IMR-90 (cell line): ENCODE results near the gene SLAMF7. TPM values are rescaled to one million over a fixed set of nuclear protein-coding genes. Genes with fewer than 3 reads are reported as not detected.

Experiments used
- ATAC-seq: fragments of 200-7000 bp; cut with Tn5 transposase; 2 replicates; pipeline ENCODE4 v1.9.1; 2020; ENCODE audit warnings: low read depth, mild to moderate bottlenecking, moderate library complexity
- BruUV-seq: library from RNA; stranded (reverse); fragments of 400-500 nt; replicated peaks from 2 replicates; lab custom pipeline; 2021; lab: Mats Ljungman, UMichigan
- CTCF ChIA-PET: fragments of 300-600 bp; formaldehyde crosslinking; extraction: SDS; loops from one replicate; lab custom pipeline; 2021; ENCODE audit warnings: antibody characterized with exemption; lab: Yijun Ruan, JAX
- POLR2A ChIA-PET: fragments of 300-600 bp; sonication (Branson Sonifier 250); formaldehyde crosslinking; loops from one replicate; lab custom pipeline; 2022; ENCODE audit warnings: antibody characterized with exemption; ENCODE audit not compliant: unreplicated experiment; lab: Charles Lee
- DNase-seq: peaks from one replicate; pipeline ENCODE4 v3.0.0; 2013
- H2AFZ ChIP-seq: replicated peaks from 2 replicates; pipeline ENCODE3; 2013; ENCODE audit warnings: low read length, mild to moderate bottlenecking; ENCODE audit not compliant: poor library complexity
- H2AK5ac ChIP-seq: 2 replicates; pipeline ENCODE4 v1.6.1; 2013; ENCODE audit warnings: low read depth, low read length, inconsistent platforms
- H2AK9ac ChIP-seq: replicated peaks from 2 replicates; pipeline ENCODE3; 2013; ENCODE audit warnings: mild to moderate bottlenecking, low read depth, low read length, moderate library complexity; ENCODE audit not compliant: poor library complexity
- H2BK120ac ChIP-seq: 2 replicates; pipeline ENCODE4 v1.6.1; 2013; ENCODE audit warnings: low read depth, low read length, inconsistent platforms
- H2BK15ac ChIP-seq: 3 replicates; pipeline ENCODE4 v1.6.1; 2013; ENCODE audit warnings: low read depth, low read length, inconsistent platforms
- H2BK20ac ChIP-seq: 2 replicates; pipeline ENCODE4 v1.6.1; 2013; ENCODE audit warnings: low read depth, mild to moderate bottlenecking, inconsistent platforms, low read length, moderate library complexity
- H2BK5ac ChIP-seq: 2 replicates; pipeline ENCODE4 v1.6.1; 2013; ENCODE audit warnings: mild to moderate bottlenecking, low read depth, low read length, inconsistent platforms; ENCODE audit not compliant: poor library complexity, severe bottlenecking
- H3K14ac ChIP-seq: replicated peaks from 2 replicates; pipeline ENCODE4 v1.6.1; 2013; ENCODE audit warnings: low read depth, low read length, inconsistent platforms
- H3K18ac ChIP-seq: 2 replicates; pipeline ENCODE4 v1.6.1; 2013; ENCODE audit warnings: low read depth, low read length, control low read depth
- H3K23ac ChIP-seq: 2 replicates; pipeline ENCODE4 v1.6.1; 2013; ENCODE audit warnings: low read depth, low read length, inconsistent platforms
- H3K27ac ChIP-seq: 2 replicates; pipeline ENCODE4 v1.5.1; 2013; ENCODE audit warnings: mild to moderate bottlenecking, control low read depth, low read length; ENCODE audit not compliant: insufficient read depth
- H3K27me3 ChIP-seq: 2 replicates; pipeline ENCODE4 v1.6.1; 2013; ENCODE audit warnings: low read length; ENCODE audit not compliant: control insufficient read depth, insufficient read depth
- H3K36me3 ChIP-seq: 2 replicates; pipeline ENCODE4 v1.6.1; 2013; ENCODE audit warnings: low read length, mixed read lengths; ENCODE audit not compliant: control insufficient read depth, insufficient read depth
- H3K4ac ChIP-seq: 2 replicates; pipeline ENCODE4 v1.6.1; 2013; ENCODE audit warnings: low read depth, low read length, inconsistent platforms
- H3K4me1 ChIP-seq: 2 replicates; pipeline ENCODE4 v1.6.1; 2013; ENCODE audit warnings: low read length, mixed read lengths; ENCODE audit not compliant: control insufficient read depth, insufficient read depth
- H3K4me2 ChIP-seq: 2 replicates; pipeline ENCODE4 v1.6.1; 2013; ENCODE audit warnings: low read depth, mild to moderate bottlenecking, control low read depth, low read length, moderate library complexity
- H3K4me3 ChIP-seq: 2 replicates; pipeline ENCODE4 v1.5.1; 2013; ENCODE audit warnings: low read depth, mild to moderate bottlenecking, control low read depth, low read length, moderate library complexity; ENCODE audit not compliant: insufficient read depth
- H3K56ac ChIP-seq: 2 replicates; pipeline ENCODE4 v1.6.1; 2013; ENCODE audit warnings: low read length, inconsistent platforms; ENCODE audit not compliant: insufficient read depth; ENCODE audit errors: extremely low read depth
- H3K79me1 ChIP-seq, 2 experiments: 2 replicates each; pipeline ENCODE4 v1.6.1; 2013; ENCODE audit warnings: low read length in 2 of 2, inconsistent platforms in 1 of 2, low read depth in 1 of 2
- H3K9ac ChIP-seq: 2 replicates; pipeline ENCODE4 v1.6.1; 2013; ENCODE audit warnings: low read depth, low read length, control low read depth
- H3K9me1 ChIP-seq: 2 replicates; pipeline ENCODE4 v1.6.1; 2013; ENCODE audit warnings: low read length, inconsistent platforms; ENCODE audit not compliant: insufficient read depth
- H3K9me3 ChIP-seq: 2 replicates; pipeline ENCODE4 v1.6.1; 2013; ENCODE audit warnings: low read length; ENCODE audit not compliant: control insufficient read depth, insufficient read depth
- H4K20me1 ChIP-seq: 2 replicates; pipeline ENCODE4 v1.6.1; 2013; ENCODE audit warnings: low read length, inconsistent platforms; ENCODE audit not compliant: insufficient read depth
- H4K5ac ChIP-seq: 2 replicates; pipeline ENCODE4 v1.6.1; 2013; ENCODE audit warnings: mild to moderate bottlenecking, low read depth, low read length, control low read depth
- H4K8ac ChIP-seq, 2 experiments: 2 replicates each; pipeline ENCODE4 v1.6.1; 2013; ENCODE audit warnings: low read depth in 2 of 2, low read length in 2 of 2, control low read depth in 1 of 2, inconsistent platforms in 1 of 2
- H4K91ac ChIP-seq: 2 replicates; pipeline ENCODE4 v1.6.1; 2013; ENCODE audit warnings: low read depth, low read length, inconsistent platforms; ENCODE audit not compliant: insufficient read depth
- BHLHE40 ChIP-seq: fragments of 150-350 bp; IDR thresholded peaks from 2 replicates; pipeline ENCODE4 v1.6.1; 2016; ENCODE audit warnings: mild to moderate bottlenecking, low read depth, low read length
- CEBPB ChIP-seq: IDR thresholded peaks from 2 replicates; pipeline ENCODE4 v1.6.1; 2012; ENCODE audit warnings: low read depth, low read length, improper control_type of control experiment
- CHD1 ChIP-seq: IDR thresholded peaks from 2 replicates; pipeline ENCODE4 v1.6.1; 2012; ENCODE audit warnings: low read depth, low read length, improper control_type of control experiment
- CTCF ChIP-seq: conservative IDR thresholded peaks from 2 replicates; pipeline ENCODE4 v1.5.1; 2012; ENCODE audit warnings: mild to moderate bottlenecking, low read depth, low read length, improper control_type of control experiment
- ELK1 ChIP-seq: fragments of 150-350 bp; IDR thresholded peaks from 2 replicates; pipeline ENCODE4 v1.6.1; 2016; ENCODE audit warnings: low read depth, mild to moderate bottlenecking, low read length, moderate library complexity, borderline replicate concordance
- FOS ChIP-seq: fragments of 150-350 bp; IDR thresholded peaks from 2 replicates; pipeline ENCODE4 v1.6.1; 2016; ENCODE audit warnings: low read depth, low read length
- MAFK ChIP-seq: IDR thresholded peaks from 2 replicates; pipeline ENCODE4 v1.6.1; 2012; ENCODE audit warnings: low read depth, low read length, improper control_type of control experiment
- MAZ ChIP-seq: IDR thresholded peaks from 2 replicates; pipeline ENCODE4 v1.6.1; 2012; ENCODE audit warnings: low read depth, mild to moderate bottlenecking, low read length, improper control_type of control experiment, moderate library complexity, borderline replicate concordance
- MXI1 ChIP-seq: IDR thresholded peaks from 2 replicates; pipeline ENCODE4 v1.6.1; 2012; ENCODE audit warnings: low read depth, mild to moderate bottlenecking, low read length, moderate library complexity, borderline replicate concordance
- NFE2L2 ChIP-seq: fragments of 150-350 bp; IDR thresholded peaks from 2 replicates; pipeline ENCODE4 v1.6.1; 2016; ENCODE audit warnings: low read depth, mild to moderate bottlenecking, low read length
- POLR2A ChIP-seq: IDR thresholded peaks from 2 replicates; pipeline ENCODE4 v1.6.1; 2012; ENCODE audit warnings: mild to moderate bottlenecking, low read depth, low read length
- RAD21 ChIP-seq: IDR thresholded peaks from 2 replicates; pipeline ENCODE4 v1.6.1; 2012; ENCODE audit warnings: low read length, improper control_type of control experiment
- RCOR1 ChIP-seq: IDR thresholded peaks from 2 replicates; pipeline ENCODE4 v1.6.1; 2012; ENCODE audit warnings: mild to moderate bottlenecking, low read length, improper control_type of control experiment; ENCODE audit not compliant: insufficient replicate concordance
- RFX5 ChIP-seq: IDR thresholded peaks from 2 replicates; pipeline ENCODE4 v1.8.0; 2012; ENCODE audit warnings: low read depth, mild to moderate bottlenecking, low read length, moderate library complexity
- SMC3 ChIP-seq: fragments of 150-350 bp; IDR thresholded peaks from 2 replicates; pipeline ENCODE4 v1.6.1; 2016; ENCODE audit warnings: low read depth, mild to moderate bottlenecking, antibody characterized with exemption, low read length, moderate library complexity
- USF2 ChIP-seq: fragments of 150-350 bp; IDR thresholded peaks from 2 replicates; pipeline ENCODE4 v1.6.1; 2017; ENCODE audit warnings: mild to moderate bottlenecking, antibody characterized with exemption, low read length, low read depth
- WGBS, 2 experiments: methylation state at CpG; one replicate each; pipeline versions ENCODE4 v1.1.5 to v1.1.7; 2013; ENCODE audit warnings: missing lambda C conversion rate in 2 of 2; ENCODE audit not compliant: insufficient read length in 1 of 2; ENCODE audit errors: extremely low coverage in 2 of 2; 5-methylcytosine and 5-hydroxymethylcytosine counted together
- dilution Hi-C: fragments of 300-500 bp; cut with HindIII; formaldehyde crosslinking; loops from one replicate; pipeline ENCODE4 v1.14.3; 2018; ENCODE audit warnings: low sequenced_read_pairs; ENCODE audit not compliant: unreplicated experiment
- in situ Hi-C: fragments of 300-500 bp; cut with MboI; formaldehyde crosslinking; loops from 3 replicates; pipeline ENCODE4 v1.14.3; 2019; ENCODE audit warnings: low sequenced_read_pairs, inconsistent platforms, mixed read lengths
- intact Hi-C: fragments of 100-400 bp; cut with micrococcal nuclease; formaldehyde crosslinking; loops from 2 replicates; pipeline ENCODE4 v1.10.0; 2022
- polyA plus RNA-seq, 3 experiments: library from polyadenylated mRNA; depleted of rRNA; stranded (reverse); fragments of >200 nt; gene quantifications; 2 replicates each; pipeline ENCODE4 v1.2.3, GENCODE V29; 2012; ENCODE audit warnings: low replicate concordance in 1 of 3
- total RNA-seq: library from RNA; depleted of rRNA; stranded (reverse); fragments of >200 nt; gene quantifications from 2 replicates; pipeline ENCODE4 v1.2.3, GENCODE V29; 2012

Gene SLAMF7
- total and polyA plus RNA-seq, 2 of the 4 experiments (the other 2 are of a cell fraction) = not detected

DNA sequence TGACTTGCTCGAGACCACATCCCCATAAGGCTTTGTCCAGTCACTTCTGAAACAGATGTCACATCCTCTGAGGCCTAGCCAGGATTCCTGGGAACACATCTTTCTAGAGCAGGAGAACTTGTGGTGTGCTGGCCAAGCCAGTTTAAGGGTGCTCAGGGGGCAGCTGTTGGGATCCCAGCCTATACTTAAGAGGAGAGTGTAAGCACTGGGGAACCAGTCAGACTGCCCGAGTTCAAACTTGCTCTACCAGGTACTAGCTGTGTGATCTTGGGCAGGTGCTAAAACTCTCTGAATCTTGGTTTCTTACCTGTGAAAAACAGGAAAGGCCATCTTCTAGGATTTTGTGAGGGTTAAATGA lies 41.3 kb downstream of the SLAMF7 start:
- in situ Hi-C loops (no loop called here), intact Hi-C loops (no loop called here), dilution Hi-C loops (no loop called here)
- Histone ChIP-seq H2BK20ac (no peak overlapping the region), H3K27ac (no peak overlapping the region), H3K27me3 (no peaks in the 10 kb centered on the region), H3K9me3 (no peaks in the 10 kb centered on the region), H2AK5ac (no peak overlapping the region), H4K5ac (no peak overlapping the region), H2BK5ac (no peak overlapping the region), H3K4ac (no peak overlapping the region), H4K8ac (no peak overlapping the region), H3K4me1 (no peaks in the 10 kb centered on the region), H2AK9ac (peak overlapping the region; percentile 23), H3K18ac (no peak overlapping the region), H3K4me2 (no peak overlapping the region), H3K36me3 (no peaks in the 10 kb centered on the region), H4K91ac (no peak overlapping the region), H4K20me1 (no peaks in the 10 kb centered on the region), H3K79me1 (no peaks in the 10 kb centered on the region), H3K14ac (no peak overlapping the region), H2BK15ac (no peak overlapping the region), H3K23ac (no peak overlapping the region), H3K9me1 (no peaks in the 10 kb centered on the region), H3K56ac (no peak overlapping the region), H3K9ac (no peak overlapping the region), H2AFZ (no peak overlapping the region), H3K4me3 (no peak overlapping the region), H2BK120ac (no peak overlapping the region)
- CTCF ChIA-PET = interaction anchor here (0.8 kb wide), 1 partner anchor 12 kb away, joined by 3 read pairs; no protein-coding TSS in a partner anchor
- DNase-seq = no peak
- no CpG with 5 or more reads among the region's 2 CpGs for WGBS, 2 experiments
- POLR2A ChIA-PET = no interaction called here
- BruUV-seq = no TSS peak
- no peak for ATAC-seq
- TF ChIP-seq RFX5 (no peak), MAZ (no peak), RAD21 (no peak), POLR2A (no peak), CTCF (no peak), ELK1 (no peak), USF2 (no peak), CEBPB (no peak), BHLHE40 (no peak), MAFK (no peak), RCOR1 (no peak), NFE2L2 (no peak), MXI1 (no peak), FOS (no peak), CHD1 (no peak), SMC3 (no peak)
